SHP77 (cell line): Measurements from ENCODE around the gene CPXCR1.
"Not testable (repeated sequence)": the region's sequence is repeated elsewhere in the genome, so short reads cannot be mapped to it uniquely, and the experiment has no call there.

Experiments used
- DNase-seq, 2 experiments: peaks; one replicate each; lab custom pipeline; 2025; lab: John Stamatoyannopoulos, UW

Gene CPXCR1

DNA sequence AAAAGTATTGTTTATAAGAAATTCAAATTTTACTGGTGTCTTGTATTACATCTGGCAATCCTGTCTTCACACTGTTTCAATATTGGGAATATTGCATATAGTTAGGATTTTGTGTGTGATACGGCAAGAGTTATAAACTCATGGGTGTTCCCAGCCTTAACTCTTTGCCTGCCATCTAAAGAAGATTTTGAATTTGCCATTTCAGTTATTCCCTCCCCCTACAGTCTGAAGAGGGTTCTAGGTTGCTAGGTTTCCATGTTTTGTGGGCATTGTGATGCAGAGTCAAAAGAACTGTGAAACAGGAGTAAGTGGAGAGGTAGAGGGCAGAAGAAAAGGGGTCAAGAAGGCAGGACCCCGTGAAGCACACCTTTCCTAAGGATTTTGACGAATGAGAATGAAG, at the start of gene CPXCR1:
CPXCR1 (plus strand) TSS at position 301 of the 400 bp plus-strand sequence. CDS start 6,190 bp downstream, outside the sequence.
- no peak for DNase-seq

DNA sequence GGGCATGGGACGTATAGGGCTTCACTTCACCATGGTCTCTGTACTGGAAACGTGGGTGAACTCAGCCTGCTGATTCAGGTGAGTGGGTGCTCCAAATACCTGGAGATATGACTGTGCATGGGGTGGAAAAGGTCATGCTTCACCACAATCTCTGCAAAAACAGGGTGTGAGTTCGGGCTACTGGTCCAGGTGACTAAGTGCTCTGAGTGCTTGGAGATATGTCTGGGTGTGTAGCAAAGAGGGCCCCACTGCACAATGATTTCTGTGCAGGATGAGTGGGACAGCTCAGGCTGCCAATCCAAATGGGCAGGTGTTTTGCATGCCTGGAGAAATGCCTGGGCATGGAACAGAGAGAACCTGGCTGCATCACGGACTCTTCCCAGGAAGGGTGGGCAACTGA, 11.2 kb upstream of the CPXCR1 start:
- no peak for DNase-seq

DNA sequence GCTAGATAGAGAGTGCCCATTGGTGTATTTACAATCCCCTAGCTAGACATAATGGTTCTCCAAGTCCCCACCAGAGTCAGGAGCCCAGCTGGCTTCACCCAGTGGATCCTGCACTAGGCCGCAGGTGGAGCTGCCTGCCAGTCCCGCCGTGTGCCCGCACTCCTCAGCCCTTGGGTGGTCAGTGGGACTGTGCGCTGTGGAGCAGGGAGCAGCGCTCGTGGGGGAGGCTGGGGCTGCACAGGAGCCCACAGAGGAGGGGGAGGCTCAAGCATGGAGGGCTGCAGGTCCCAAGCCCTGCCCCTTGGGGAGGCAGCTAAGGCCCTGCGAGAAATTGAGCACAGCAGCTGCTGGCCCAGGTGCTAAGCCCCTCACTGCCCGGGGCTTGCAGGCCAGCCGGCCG, 810 bp upstream of the CPXCR1 start:
- DNase-seq = not testable (repeated sequence)

DNA sequence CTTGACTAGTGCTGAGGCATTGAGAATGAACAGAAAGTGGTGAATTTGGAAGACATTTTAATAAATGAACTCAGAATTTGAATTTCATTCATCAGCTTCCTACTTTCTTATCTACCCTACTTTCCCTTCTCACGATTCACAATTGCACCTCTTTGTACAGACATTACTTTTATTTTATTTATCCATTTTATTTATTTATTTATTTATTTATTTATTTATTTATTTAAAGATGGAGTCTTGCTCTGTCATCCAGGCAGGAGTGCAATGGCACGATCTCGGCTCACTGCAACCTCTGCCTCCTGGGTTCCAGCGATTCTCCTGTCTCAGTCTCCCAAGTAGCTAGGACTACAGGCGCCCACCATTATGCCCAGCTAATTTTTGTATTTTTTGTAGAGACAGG, 5.3 kb downstream of the CPXCR1 start:
- not testable (repeated sequence) for DNase-seq

DNA sequence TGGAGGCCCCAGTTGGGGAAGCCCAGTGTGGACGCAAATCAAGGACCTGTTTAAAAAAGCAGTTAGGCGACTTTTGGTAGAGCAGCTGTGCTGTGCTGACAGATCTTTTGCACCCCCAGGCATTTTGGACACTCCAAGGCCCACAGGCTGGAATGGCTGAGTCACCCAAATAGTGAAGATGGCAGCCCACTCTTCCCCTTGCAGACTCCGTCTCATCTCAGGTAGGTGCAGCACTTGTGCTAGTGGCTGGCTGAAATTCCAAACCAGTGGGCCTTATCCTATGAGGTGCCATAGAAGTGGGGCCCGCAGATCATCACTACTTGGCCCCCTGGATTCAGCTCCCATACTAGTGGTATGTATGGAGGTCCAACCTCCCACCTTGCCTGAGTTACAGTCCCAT, 42.8 kb downstream of the CPXCR1 start:
- no peak for DNase-seq
